Kidney epithelial cell (primary cell): ENCODE results near the gene LMX1B. TPM values are rescaled to one million over a fixed set of nuclear protein-coding genes. Genes with fewer than 3 reads are reported as not detected.

ENCODE experiments used
- DNase-seq: peaks from one replicate; pipeline ENCODE4 v3.0.0-alpha.2; 2010; ENCODE audit warnings: low read depth
- H3K27me3 ChIP-seq: 2 replicates; pipeline ENCODE4 v1.6.0; 2011; ENCODE audit warnings: low read length; ENCODE audit not compliant: control insufficient read depth, insufficient read depth
- H3K36me3 ChIP-seq: 2 replicates; pipeline ENCODE4 v1.5.1; 2011; ENCODE audit warnings: low read length; ENCODE audit not compliant: control insufficient read depth, insufficient read depth
- H3K4me3 ChIP-seq: 2 replicates; pipeline ENCODE4 v1.5.1; 2011; ENCODE audit warnings: low read depth, mild to moderate bottlenecking, control low read depth, low read length
- total RNA-seq: library from RNA; depleted of rRNA; stranded (reverse); fragments of >200 nt; gene quantifications from 2 replicates; pipeline ENCODE4 v1.2.3, GENCODE V29; 2015
- TF ChIP-seq, protein P1 (sequence below): IDR thresholded peaks from 2 replicates; pipeline ENCODE4 v1.5.1; 2011; ENCODE audit warnings: mild to moderate bottlenecking, moderate library complexity, low read length, control low read depth, inconsistent platforms; ENCODE audit not compliant: insufficient read depth, poor library complexity, severe bottlenecking

The LMX1B gene
- total RNA-seq, 1 donor from 2014 or later, result 2.6 TPM

DNA sequence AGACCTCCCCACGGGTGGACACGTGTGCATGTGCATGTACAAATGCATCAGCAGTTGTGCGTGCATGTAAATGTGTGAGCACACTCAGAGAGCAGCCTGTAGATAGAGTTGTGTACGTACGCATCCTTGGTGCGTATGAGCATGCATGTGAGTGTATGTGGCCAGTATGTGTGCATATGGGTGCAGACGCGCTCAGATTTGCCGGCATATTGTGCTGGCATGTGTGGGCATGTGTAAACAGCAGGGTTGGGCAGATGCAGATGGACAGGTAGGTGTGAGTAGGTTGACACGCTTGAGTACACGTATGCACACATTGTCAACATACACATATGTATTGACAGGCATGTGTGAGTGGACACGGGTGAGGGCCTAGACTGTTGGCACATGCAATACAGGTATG lies 56.5 kb downstream of the LMX1B start:
- Histone ChIP-seq H3K4me3 (no peak overlapping the region), H3K36me3 (no peaks in the 10 kb centered on the region), H3K27me3 (peaks cover 16% of the 10 kb centered on the region)
- DNase-seq, result no peak
- TF ChIP-seq, protein P1, sequence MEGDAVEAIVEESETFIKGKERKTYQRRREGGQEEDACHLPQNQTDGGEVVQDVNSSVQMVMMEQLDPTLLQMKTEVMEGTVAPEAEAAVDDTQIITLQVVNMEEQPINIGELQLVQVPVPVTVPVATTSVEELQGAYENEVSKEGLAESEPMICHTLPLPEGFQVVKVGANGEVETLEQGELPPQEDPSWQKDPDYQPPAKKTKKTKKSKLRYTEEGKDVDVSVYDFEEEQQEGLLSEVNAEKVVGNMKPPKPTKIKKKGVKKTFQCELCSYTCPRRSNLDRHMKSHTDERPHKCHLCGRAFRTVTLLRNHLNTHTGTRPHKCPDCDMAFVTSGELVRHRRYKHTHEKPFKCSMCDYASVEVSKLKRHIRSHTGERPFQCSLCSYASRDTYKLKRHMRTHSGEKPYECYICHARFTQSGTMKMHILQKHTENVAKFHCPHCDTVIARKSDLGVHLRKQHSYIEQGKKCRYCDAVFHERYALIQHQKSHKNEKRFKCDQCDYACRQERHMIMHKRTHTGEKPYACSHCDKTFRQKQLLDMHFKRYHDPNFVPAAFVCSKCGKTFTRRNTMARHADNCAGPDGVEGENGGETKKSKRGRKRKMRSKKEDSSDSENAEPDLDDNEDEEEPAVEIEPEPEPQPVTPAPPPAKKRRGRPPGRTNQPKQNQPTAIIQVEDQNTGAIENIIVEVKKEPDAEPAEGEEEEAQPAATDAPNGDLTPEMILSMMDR, result no peak

DNA sequence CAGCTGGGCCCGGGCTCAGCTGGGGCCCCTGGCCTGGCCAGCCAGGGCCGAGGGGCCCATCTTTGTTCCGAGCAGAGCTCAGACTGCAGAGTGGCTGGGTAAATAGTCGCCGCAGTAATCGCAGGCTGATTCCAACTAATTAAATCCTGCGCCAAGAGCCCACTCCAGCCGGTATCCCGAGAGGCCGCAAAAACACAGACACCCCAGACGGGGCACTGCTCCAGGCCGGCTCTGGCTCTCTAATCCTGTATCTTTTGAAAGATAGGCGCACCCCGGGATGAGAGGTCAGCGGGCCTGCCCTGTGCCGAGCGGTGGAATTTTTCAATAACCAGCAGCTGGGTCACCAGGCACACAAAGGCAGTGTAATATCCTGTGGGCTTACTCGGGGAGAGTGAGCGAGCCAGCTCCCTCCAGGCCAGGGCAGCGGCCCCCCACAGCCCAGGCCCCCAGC lies 57.7 kb downstream of the LMX1B start:
- DNase-seq, result no peak
- TF ChIP-seq, protein P1, result no peak
- Histone ChIP-seq H3K27me3 (peaks cover 22% of the 10 kb centered on the region), H3K36me3 (no peaks in the 10 kb centered on the region), H3K4me3 (no peak overlapping the region)

DNA sequence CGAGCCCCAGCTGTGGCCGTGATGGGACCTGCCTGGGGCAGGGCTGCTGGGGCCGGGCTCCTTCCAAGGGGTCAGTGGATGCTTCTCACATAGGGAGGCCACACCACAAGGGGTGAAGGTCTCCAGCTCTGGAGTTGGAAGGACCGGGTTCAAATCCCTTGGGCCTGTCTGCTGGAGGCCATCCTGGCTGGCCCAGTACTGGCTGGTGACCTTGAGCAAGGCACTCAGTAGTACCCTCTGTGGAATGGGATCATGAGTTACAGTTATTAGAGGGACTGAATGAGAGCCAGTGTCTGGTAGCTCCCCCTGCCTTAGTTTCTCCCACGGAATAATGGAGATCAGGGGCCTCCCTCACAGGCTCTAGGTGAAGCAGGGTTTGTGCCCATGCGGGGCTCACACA lies 58.3 kb downstream of the LMX1B start:
- TF ChIP-seq, protein P1, result no peak
- Histone ChIP-seq H3K36me3 (no peaks in the 10 kb centered on the region), H3K27me3 (peaks cover 27% of the 10 kb centered on the region), H3K4me3 (no peak overlapping the region)
- DNase-seq, result no peak

DNA sequence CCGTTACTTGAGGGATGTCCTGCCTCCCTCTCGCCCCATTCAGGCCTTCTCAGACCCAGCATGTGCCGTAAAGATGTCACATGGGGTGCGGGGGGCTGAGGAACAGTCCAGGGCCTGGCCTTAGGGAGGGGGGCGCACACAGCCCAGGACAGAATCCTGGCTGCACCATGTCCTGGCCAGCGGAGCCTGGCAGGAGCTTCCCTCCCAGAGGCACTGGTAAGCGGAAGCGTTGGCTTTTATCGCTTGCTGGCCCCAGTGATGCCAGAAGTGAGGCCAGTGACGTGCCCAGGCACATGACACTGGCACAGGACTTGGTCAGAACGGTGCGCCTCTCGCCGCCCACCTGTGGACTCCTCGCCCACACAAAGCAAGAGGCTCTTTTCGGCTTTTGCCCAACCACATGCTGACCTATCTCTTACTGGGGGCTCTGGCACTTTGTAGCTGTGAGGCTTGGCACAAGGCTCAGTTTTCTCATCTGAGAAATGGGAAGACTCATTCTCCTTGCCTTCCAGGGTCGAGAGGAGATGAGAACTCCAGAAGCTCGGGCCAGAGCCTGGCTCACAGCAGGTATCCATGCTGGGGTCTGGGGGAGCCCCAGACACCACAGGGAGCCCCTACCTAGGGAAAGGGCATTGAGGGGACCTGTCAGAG lies 59.0 kb downstream of the LMX1B start:
- TF ChIP-seq, protein P1, result no peak
- DNase-seq, result no peak
- peaks cover 35% of the 10 kb centered on the region for H3K27me3 ChIP-seq
- H3K36me3 ChIP-seq, result no peaks in the 10 kb centered on the region
- H3K4me3 ChIP-seq, result no peak overlapping the region

GRCh38 chr9:126673689-126674364 lies 60.1 kb downstream of the LMX1B start:
- no peak overlapping the region for H3K4me3 ChIP-seq
- H3K27me3 ChIP-seq, result peaks cover 35% of the 10 kb centered on the region
- TF ChIP-seq, protein P1, result no peak
- no peaks in the 10 kb centered on the region for H3K36me3 ChIP-seq
- DNase-seq, result no peak
